ENCODE results near the gene TAF11. TPM values are rescaled to one million over a fixed set of nuclear protein-coding genes. Genes with fewer than 3 reads are reported as not detected.

TAF11 gene
- total and polyA plus RNA-seq, 2 of the 8 experiments (the other 6 are each of a cell fraction or from before 2014, with no cell fraction given) = 38.2 to 48.6 TPM

DNA sequence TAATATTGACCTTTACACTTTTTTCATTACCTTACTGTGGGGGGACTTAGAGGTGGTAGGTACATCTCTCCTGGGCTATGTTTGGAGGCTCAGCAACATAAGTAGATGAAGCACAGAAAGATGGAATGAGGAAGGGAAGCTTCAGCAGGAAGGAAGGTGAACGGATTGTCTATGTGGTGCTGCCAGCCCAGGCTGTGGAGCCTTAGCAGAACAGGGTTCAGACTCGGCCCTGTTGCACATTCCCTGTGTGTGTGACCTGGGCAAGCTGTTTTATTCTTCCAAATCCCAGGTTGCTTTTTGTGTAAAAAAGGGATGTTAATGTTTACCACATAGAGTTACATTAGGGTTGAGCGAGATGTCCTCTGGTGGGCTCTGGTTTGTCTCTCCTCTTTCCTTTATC, 42.4 kb upstream of the TAF11 start (continued):
- no peak for TF ChIP-seq RXRA (IDR thresholded peaks at IDR 0.05; ENCODE audit: insufficient read depth, low read depth, low read length)
- TF ChIP-seq SP4 (IDR thresholded peaks at IDR 0.05; ENCODE audit: low read length) = no peak
- no peak for TF ChIP-seq EP300 (IDR thresholded peaks at IDR 0.05; ENCODE audit: borderline replicate concordance in 1 of 2, low read depth in 2 of 2, low read length in 2 of 2)
- no peak for TF ChIP-seq BRCA1 (IDR thresholded peaks at IDR 0.05; ENCODE audit: low read depth, low read length)
- TF ChIP-seq TBP (IDR thresholded peaks at IDR 0.05; ENCODE audit: low read depth, low read length) = no peak
- TF ChIP-seq POU5F1 (IDR thresholded peaks at IDR 0.05; ENCODE audit: low read depth, low read length) = no peak
- TF ChIP-seq CREB1 (IDR thresholded peaks at IDR 0.05) = no peak
